Esophagus squamous epithelium (tissue), 4 donors: ENCODE data around the gene RIPOR1.

Experiments
- CTCF ChIP-seq, 6 experiments: fragments of 450-650 bp in 4 of 6; fragments of 200-600 bp in 2 of 6; sonication (generic) in 2 of 6; IDR thresholded peaks; one replicate each; pipeline ENCODE4 v1.5.1; 2016 to 2019; ENCODE audit warnings: antibody characterized with exemption in 6 of 6, mild to moderate bottlenecking in 4 of 6, moderate library complexity in 4 of 6
- POLR2A ChIP-seq, 4 donors: fragments of 450-650 bp; IDR thresholded peaks; one replicate each; pipeline ENCODE4 v1.6.1; 2017; ENCODE audit warnings: antibody characterized with exemption in 4 of 4, mild to moderate bottlenecking in 4 of 4, moderate library complexity in 3 of 4

DNA sequence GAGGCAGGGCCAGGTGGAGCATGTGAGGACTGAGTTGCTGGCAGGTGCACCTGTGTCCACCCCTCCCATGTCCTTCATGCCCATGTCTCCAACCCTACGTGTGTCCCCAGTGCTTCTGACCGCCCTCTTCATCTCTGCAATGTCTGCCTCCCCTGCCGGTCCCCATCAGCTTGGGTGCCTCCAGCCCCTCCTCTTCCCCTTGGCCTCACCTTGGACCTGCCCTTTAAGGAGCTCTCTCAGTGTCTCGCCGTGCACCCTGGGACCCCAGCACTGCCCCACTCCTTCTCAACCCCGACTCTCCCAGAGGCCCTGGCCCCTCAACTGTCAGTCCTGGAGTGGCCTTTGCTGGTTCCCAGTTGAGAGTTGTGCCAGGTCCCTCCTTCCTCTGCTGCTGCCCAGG lies 15.0 kb downstream of the RIPOR1 start:
- TF ChIP-seq POLR2A (IDR thresholded peaks at IDR 0.05) (no peak), CTCF (IDR thresholded peaks at IDR 0.05) (no peak)
